HT1080 (cell line): ENCODE results near the gene PIK3R1. TPM values are rescaled to one million over a fixed set of nuclear protein-coding genes. Genes with fewer than 3 reads are reported as not detected.

Source experiments
- DNase-seq: peaks from one replicate; pipeline ENCODE4 v3.0.0-alpha.2; 2015; ENCODE audit warnings: low read depth
- total RNA-seq: library from RNA; depleted of rRNA; stranded (reverse); fragments of >200 nt; shearing (Covaris generic); gene quantifications from 2 replicates; pipeline ENCODE4 v1.2.3, GENCODE V29; 2014

PIK3R1 gene
- total RNA-seq, 1 experiment from 2014 or later: 14.0 TPM

DNA sequence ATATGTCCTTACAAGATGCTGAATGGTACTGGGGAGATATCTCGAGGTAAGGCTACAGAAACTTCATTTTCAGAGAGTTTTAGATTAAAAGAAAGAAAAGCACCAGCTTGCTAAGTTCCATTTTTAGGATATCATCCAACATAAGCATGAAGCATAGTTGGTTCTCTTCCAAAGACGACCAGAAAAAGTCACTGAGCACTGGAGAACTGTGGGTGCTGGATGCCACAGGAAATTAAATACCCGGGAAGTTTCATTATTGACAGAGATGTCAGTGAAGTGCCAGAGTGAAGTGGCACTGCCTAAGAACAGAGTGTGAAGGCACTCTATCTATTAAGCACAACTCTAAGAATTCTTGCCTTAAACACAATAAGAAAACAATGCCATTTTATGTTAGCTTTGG is 76.8 kb downstream of the PIK3R1 start:
- DNase-seq: no peak

DNA sequence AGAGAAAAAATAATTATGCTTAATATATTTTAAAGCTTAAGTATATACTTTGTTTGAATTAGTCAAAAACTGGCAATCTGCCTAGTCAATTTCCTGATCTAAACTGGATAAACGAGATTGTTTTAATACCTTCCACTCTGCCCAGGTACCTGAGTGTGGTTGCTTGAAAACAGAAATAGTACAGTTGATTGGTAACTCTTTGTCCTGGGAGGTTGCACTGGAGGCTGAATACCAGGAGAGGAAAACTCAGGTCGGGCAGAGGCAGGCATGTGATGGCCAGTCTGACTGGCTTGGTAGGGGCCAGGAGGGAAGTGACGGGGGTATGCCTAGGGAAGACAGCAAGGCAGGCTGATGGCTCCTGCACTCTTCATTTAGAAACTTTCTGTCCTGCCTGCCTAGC is 80.2 kb downstream of the PIK3R1 start:
- DNase-seq: no peak

DNA sequence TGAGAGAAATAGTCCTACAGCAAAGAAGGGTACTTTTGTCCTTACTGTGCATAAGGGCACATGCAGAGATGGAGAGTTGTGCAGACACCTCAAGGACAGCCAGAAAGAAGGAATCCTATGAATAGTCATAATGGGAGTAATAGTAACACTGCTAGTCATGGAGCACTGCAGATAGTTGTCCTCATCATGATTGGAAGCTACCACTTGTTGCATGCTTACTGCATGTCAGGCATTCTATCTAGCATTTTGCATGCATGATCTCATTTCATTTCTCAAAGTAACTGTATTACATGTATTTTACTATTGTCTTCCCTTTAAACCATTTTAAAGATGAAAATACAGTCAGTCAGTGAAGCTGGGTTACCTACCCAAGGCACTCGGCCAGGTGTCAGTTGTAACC is 81.3 kb downstream of the PIK3R1 start:
- DNase-seq: no peak

DNA sequence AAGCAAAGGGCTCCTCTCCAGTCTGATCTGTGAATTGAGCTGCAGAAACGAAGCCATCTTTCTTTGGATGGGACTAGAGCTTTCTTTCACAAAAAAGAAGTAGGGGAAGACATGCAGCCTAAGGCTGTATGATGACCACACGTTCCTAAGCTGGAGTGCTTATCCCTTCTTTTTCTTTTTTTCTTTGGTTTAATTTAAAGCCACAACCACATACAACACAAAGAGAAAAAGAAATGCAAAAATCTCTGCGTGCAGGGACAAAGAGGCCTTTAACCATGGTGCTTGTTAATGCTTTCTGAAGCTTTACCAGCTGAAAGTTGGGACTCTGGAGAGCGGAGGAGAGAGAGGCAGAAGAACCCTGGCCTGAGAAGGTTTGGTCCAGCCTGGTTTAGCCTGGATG is 82.1 kb downstream of the PIK3R1 start:
- no peak for DNase-seq

DNA sequence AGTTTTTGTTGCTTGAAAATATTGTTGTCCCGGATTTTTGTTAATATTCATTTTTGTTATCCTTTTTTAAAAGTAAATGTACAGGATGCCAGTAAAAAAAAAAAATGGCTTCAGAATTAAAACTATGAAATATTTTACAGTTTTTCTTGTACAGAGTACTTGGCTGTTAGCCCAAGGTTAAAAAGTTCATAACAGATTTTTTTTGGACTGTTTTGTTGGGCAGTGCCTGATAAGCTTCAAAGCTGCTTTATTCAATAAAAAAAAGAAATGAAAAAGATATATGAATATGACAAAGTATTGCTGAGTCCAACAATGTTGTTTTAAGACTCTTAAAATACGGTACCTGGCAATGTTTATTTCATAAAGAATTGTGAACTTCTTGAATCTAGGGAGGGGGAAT is 82.9 kb downstream of the PIK3R1 start:
- no peak for DNase-seq

DNA sequence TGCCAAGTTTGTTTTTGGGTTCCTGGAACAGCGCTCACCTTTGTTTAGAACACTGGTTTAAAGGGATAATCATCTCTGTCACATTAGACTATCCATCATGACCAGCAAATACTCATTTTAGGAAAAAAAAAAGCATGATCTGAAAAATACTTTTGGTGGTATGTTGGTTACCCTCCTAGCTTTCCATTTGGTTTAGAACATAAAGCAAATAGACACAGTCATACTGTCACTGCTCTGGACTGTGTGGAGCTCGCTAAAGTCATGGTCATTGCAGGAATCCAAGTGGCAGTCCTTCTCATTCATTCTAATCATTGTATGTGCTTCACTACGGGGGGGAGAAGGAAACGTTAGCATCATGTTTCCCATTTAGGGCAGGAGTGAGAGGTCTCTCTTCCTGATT is 83.5 kb downstream of the PIK3R1 start:
- no peak for DNase-seq

DNA sequence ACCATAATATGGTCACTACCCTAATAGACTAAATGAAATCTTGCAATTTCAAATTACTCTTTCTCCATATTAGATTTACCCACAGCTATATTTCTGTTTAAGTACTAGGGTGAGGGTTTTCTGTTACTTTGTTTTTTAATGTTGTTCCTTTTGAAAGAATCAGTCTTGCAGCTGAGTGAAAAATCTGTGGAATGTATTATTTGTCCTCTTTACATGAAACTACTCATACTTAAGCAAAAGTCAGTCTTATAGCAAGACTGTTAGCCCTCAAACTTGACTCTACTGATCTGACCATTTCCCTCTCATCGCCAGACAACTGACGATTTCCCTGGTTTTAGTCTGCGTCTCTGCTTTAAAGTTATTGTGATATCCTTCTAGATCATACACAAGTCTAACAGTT is 84.0 kb downstream of the PIK3R1 start:
- DNase-seq: no peak

DNA sequence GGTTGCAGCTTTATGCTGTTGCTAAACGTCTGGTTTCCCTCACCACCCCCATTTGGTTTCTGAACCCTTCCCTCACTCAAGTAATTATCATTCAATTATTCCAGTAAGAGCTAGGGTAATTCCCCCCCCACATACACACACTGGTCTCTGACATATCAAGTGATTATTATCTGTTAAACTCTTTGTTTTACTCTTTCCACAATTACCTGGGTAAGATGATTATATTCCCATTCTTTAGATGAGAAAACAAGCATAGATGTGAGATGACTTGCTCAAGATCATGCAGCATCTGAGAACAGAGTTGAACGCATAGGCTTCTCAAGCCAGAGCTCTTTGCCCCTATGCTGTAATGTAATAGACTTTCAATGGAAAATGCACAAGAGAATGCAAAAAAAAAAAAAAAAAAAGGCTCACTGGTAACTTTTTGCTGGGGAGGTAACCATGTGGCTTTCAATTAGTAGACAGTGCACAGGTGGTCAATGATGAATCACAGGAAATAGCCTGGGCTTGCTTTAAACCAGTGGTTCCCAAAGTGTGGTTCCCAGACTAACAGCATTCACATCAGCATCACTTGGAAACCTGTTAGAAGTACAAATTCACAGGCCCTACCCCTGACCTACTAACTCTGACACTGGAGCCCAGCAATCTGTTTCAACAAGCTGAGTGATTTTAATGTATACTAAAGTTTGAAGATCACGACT is 87.6 kb downstream of the PIK3R1 start:
- DNase-seq: peak; percentile 75

DNA sequence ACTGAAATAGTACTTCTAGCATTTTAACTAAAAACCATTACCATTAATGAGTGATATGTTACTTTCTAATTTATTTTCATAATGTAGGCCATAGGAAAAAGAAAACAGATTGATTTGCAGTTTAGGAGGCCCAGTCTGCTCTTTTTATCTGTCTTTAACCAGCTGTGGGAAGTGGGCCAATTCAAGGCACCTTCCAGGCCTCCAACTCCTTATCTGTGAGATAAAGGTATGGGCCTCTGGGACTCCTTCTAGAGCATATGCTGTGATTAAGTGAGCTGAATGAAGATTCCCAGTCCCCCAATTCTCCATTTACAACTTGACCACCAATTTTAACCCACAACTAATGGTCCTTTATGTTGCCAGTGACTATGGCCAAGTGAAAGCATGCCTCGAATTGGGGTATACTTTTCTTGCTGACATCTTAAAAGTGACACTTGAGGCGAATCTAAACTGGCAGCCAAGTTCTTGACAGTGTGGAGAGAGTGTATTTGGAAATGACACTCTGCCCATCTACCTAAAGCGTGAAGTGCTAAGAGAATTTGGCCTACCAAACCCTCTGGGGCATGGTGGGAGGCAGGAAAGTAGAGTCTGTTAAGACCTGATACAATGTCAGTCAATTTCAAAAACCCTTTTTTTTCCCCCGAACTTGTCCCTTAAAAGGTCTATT is 88.3 kb downstream of the PIK3R1 start:
- DNase-seq: no peak

DNA sequence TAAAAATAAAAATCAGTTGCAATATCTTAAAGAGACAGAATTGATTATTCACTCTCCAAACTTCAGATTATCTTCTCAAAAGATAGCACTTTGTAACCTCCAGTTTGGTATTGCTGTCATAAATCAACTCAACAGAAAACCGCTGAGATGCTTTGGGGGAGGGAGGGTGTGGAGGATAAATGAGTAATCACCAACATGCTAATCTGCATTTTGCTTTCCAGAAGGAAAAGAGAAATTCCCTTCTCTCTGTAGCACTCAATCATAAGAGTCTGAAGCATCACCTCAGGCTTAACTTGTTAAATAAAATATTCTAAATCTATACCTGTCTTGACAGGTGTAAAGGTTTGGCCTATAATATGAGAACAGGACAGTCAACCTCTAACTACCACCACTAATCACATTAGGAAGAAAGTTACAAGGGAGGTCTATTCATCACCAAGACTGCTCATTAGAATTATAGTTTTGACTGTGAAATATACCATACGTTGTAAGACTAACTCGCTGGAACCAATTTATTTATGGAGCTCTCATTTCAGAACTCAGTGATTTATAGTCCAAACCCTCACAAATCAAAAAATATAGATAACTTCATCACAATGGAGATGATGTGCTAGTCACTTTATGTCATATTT is 89.0 kb downstream of the PIK3R1 start:
- DNase-seq: no peak

DNA sequence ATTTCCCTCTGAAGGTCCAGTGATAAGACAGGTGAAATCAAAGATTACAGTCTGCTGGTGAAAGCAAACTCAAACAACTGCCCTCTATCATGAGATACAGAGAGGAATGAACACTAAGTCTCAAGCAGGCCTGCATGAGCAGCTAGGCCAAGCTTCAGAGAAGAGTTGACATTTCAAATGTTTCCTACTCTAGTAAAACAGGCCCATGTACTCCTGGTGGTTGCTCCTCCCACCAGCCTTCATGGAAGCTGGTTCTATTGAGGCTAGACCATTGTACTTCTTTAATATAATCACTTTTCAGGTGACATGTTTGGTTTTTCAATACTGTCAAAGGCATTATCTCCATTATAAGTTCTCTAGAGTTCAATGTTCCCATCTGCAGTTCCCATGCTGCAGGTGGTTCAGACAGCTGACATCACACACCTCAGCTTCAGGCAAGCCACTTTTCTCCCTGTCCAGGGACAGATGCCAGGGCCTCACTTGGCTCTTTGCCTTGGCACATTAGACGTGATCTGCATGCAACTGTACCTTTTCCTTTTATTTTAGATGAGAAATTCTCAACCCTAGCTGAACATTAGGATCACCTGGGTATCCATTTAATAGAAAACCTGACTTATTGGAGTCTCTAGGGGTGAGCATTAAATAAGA is 89.8 kb downstream of the PIK3R1 start:
- DNase-seq: no peak

DNA sequence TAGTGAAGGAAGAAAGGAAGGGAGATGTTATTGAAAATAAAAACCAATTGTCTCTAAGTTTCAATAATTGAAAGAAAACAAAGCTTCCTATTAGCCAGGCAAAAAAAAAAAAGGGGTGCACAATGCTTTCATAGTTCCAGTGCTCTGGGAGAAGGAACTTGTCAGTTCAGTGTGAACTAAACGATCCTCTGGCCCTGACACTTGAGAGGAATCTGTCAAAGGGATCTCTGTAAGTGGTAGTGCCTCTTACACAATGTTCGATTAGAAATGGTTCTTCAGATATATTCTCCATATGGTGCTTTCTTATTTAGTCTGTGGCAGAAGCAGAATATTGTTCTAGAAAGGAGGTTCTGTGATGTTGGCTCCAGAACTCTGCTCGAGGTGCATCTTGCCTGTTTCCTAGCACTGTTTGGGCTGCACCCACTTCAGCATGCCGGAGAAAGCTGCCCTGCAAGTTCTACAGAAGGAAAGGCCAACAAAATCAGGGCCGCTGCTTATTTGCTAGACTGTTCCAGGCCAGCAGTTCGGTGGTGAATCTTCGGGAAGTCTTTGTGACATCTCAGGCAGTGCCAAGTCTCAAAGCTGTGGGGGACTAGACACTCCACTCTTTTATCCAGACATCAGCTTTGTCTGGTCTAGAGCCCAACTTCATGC is 90.9 kb downstream of the PIK3R1 start:
- DNase-seq: no peak

DNA sequence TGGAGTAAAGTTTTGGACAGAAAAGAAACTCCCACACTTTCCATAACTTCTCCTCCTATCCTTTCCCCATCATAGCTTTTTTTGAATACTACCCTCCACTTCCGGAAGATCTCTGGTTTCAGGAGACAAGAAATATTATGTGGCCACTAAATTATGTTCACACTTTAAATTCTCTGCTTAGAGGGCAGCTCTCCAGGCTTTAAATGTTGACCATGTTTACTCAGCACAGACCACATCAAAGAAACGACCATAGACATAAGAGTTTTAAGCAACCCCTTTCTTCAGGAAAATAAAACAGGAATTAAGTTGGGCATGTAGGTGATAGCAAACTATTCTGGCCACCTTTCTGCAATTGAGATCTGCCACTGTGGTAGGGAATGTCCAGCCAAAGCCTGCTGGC is 97.8 kb downstream of the PIK3R1 start:
- no peak for DNase-seq

DNA sequence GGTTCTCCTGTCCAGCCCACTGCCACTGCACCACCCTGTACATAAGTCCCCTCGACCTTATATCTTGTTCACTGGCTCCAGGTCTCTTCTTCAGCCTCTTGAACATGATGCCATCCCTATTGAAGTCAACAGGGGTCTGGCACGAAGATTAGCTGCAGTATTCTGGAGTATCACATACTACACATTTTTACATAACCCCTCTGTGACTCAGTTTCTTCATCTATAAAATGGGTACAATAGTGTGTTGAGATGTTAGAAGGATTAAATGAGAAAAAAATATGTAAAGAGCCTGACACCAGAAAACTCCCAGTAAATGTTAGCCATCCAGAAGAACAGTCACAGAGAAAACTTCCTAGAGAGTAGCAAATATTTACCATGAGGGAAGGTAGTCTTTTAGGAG is 98.9 kb downstream of the PIK3R1 start:
- no peak for DNase-seq

DNA sequence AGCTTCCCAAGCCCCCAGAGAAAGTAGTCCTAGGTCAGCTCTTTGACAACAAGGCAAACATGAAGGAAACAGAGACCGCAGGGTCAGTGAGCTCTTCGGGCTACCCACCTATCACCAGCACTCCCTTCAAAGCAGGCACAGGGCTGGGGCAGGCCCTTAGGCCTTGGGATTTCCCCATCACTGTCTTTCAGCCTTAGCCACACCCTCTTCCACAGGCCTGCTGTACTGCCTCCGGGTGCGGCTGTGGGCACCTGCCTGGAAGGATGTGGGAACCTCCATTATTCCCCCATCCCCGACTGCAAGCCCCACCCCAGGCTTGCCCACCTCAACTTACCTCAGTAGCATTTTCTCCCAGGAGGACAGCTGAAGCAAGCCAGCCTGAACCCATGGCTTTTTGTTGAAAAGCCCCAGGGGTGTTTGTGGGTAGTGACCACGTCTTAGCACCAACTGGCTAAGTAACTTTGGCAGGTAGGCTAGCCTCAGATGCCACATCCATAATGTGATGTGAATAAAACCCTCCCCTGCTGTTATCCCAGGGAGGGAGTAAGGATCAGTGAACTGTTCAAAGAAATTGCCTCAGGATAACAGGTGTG is 100.2 kb downstream of the PIK3R1 start:
- no peak for DNase-seq

DNA sequence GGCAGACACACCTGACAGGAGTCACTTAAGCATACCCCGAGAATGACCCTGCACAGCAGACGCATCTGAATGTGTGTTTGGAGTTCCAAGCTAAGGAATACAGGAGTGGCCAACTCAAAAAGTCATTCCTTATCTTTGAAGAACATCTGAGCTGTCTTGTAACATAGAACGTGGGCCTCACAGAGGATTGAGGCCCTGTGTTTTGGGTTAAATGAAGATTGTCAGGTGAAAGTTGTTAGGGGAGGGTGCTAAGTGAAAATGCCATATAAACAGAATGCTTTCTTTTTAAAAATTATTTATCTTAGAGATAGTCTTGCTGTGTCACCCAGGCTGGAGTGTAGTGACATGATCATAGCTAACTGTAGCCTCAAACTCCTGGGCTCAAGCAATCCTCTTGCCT is 100.9 kb downstream of the PIK3R1 start:
- DNase-seq: no peak

DNA sequence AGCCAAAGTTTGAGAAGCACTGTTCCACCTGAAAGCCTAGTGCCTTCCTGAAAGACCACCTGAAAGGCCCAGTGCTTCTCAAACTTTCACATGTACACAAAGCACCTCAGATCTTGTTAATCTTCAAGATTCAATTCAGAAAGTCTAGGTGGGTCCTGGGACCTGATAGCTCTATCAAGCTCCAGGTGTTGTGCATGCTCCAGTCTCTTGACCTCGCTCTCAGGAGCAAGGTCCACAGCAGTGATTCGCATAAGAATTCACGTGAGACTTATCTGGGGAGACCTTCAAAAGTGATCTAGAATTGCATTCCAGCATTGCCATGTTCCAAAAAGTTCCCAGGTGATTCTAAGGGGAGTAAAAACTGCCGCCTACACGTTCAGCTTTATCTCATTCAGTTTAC is 102.1 kb downstream of the PIK3R1 start:
- no peak for DNase-seq

DNA sequence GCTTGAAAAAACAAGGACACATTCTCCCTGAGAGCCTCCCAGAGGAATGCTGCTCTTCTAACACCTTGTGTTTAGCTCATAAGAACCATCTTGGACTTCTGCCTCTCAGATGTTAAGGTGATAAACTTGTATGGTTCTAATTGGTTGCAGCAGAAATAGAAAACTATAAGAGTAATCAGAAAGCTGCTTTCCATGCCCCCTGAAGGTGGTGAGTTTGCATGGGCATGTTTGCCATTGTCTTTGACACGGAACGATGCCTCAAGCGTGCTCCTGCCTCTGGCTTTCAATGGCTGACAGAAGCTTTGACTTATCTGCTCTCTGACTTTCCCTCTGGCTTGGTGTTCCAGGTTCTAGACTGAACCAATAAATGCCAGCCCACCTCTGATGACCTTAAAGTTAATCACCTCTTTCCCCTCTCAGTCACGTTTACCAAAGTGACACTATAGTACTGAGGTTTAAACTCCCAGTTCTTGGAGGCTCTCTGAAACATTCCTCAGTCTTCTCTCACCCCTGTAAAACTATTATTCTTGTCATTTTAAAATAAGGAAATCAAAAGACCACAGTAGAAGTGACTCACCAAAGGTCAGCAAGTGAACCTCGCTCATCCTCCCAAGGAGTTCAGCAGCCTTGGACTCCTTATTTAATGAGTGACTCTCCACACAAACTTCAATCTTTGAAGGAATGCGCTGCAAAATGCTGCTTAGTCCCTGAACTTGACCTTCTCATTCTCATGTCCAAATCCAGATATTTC is 103.6 kb downstream of the PIK3R1 start:
- DNase-seq: peak; percentile 77

DNA sequence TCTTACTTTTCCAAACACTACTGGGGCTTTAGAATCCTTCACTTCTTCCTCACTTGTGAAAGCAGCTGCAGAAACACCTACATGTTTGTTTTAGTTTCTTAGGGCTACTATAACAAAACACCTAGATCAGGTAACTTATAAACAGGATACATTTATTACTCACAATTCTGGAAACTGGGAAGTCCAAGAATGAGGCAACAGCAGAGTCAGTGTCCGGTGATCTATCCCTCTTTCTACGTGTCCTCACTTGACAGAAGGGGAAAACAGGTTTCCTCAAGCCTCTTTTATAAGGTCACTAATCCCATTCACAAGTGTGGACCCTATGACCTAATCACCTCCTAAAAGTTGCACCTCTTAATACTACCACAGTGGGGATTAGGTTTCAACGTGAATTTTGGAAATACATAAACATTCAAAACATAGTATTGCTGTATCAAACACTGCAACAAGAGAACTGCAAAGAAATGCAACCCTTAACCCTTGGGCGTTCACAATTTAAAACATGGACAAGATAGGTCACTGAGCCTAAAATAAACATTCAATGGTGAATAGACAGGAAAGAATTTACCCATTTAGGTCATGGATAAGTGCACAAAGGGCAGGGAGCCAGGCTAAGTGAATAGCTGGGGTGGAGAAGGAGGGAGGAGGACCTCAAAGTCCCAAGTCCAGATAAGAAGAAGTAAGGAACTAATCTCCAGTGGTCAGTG is 104.3 kb downstream of the PIK3R1 start:
- DNase-seq: no peak

DNA sequence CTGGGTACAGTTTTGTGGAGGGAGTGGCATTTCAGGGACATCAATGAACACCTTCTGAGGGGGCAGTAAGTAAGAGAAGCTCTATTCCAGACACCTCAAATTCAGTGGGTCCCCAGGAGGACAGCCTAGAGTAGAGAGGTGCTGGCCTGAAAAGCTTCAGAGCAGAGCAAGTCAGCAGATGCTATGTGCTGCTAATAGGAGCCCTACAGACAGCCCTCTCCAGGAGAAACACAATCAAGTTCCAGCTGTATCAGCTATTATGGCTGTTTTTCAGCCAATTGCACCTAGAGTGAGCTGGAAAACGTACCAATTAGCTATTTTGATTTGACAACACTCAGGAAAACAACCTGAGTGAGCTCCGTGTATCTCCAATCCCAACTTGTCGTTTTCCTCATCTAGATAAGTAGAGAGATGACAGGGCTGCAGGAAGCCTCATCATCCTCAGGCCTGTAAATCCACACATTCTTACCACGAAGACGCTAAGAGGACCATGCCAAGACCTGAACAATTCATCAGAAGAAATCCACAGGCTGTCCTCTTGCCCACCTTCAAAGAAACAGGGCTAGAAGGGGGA is 104.9 kb downstream of the PIK3R1 start:
- DNase-seq: no peak
